ENCODE measurements around the gene TMEM30B. TPM values are rescaled to one million over a fixed set of nuclear protein-coding genes. Genes with fewer than 3 reads are reported as not detected.

The TMEM30B gene
- total and polyA plus RNA-seq, 12 donors, result 0.15 to 1.9 (median 0.60) TPM

DNA sequence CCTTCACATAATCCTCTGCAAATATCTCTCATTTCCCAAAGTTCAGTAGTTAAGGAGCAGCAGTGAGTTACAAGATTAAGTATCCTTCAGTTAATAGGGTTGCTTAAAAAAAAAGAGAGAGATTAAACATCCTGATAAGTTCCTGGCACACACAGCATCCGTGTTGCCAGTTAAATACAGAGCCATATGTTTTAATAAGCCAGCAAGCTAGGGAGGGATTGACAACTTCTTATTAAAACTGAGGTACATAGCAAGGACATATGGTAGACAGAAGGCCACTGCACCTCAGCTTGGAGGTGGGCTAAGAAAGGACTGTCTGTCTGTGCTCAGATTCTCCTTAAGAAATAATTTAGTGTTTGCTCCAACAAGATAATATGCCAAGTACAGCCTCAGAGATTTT, 9.6 kb upstream of the TMEM30B start:
- TF ChIP-seq, protein P1, sequence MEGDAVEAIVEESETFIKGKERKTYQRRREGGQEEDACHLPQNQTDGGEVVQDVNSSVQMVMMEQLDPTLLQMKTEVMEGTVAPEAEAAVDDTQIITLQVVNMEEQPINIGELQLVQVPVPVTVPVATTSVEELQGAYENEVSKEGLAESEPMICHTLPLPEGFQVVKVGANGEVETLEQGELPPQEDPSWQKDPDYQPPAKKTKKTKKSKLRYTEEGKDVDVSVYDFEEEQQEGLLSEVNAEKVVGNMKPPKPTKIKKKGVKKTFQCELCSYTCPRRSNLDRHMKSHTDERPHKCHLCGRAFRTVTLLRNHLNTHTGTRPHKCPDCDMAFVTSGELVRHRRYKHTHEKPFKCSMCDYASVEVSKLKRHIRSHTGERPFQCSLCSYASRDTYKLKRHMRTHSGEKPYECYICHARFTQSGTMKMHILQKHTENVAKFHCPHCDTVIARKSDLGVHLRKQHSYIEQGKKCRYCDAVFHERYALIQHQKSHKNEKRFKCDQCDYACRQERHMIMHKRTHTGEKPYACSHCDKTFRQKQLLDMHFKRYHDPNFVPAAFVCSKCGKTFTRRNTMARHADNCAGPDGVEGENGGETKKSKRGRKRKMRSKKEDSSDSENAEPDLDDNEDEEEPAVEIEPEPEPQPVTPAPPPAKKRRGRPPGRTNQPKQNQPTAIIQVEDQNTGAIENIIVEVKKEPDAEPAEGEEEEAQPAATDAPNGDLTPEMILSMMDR (IDR thresholded peaks at IDR 0.05), result no peak
- Histone ChIP-seq H3K4me1 (peaks cover 0 to 8% (median 5%) of the 10 kb centered on the region in 9 donors), H3K27ac (no peak overlapping the region), H3K9me3 (no peaks in the 10 kb centered on the region), H3K36me3 (no peaks in the 10 kb centered on the region), H3K27me3 (peaks cover 0 to 2% (median 0%) of the 10 kb centered on the region in 7 donors), H3K4me3 (no peak overlapping the region)
- WGBS, 2 donors, result 49 to 55% methylated on average over 1 of the region's 1 CpG
- no peak for ATAC-seq
- no peak for DNase-seq
- intact Hi-C loops (cut with DNase I), result loop anchor here in 6 of 10 donors (10.0 kb wide), 3 partner anchors 444 to 834 kb away; no protein-coding TSS in a partner anchor

DNA sequence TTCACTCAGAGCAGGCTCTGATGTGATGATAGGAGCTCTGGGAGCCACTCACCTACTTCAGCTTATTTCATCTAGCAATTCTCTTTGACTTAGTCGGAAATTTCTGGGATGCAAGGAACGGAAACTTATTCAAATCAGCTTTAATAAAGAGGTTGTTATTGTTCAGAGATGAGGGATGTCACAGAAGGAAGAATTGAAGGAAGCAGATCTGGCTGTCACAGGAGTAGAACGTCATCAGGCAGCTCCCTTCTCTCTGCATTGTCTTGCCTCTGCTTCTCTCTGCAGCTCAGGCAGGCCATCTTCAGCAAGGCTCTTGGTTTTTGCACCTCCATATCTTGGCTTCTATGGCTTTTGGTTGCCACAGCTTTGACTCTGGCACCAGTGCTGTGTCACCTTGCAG, 7.6 kb upstream of the TMEM30B start:
- peaks cover 0 to 13% (median 5%) of the 10 kb centered on the region in 9 donors for H3K4me1 ChIP-seq
- peaks cover 0 to 11% (median 0%) of the 10 kb centered on the region in 7 donors for H3K27me3 ChIP-seq
- intact Hi-C loops (cut with DNase I), result no loop called here
- TF ChIP-seq, protein P1 (IDR thresholded peaks at IDR 0.05), result no peak
- H3K9me3 ChIP-seq, result no peaks in the 10 kb centered on the region
- H3K36me3 ChIP-seq, result no peaks in the 10 kb centered on the region
- 59 to 67% methylated on average over 3 of the region's 3 CpGs for WGBS, 2 donors
- DNase-seq, result no peak
- no peak overlapping the region for H3K4me3 ChIP-seq
- no peak overlapping the region for H3K27ac ChIP-seq
- no peak for ATAC-seq

GRCh38 chr14:61288228-61288627, 7.1 kb upstream of the TMEM30B start:
- TF ChIP-seq, protein P1 (IDR thresholded peaks at IDR 0.05), result no peak
- intact Hi-C loops (cut with DNase I), result no loop called here
- WGBS, 2 donors, result 83 to 88% methylated on average over 4 of the region's 4 CpGs

GRCh38 chr14:61287196-61287595, 6.1 kb upstream of the TMEM30B start:
- peaks cover 0 to 13% (median 5%) of the 10 kb centered on the region in 9 donors for H3K4me1 ChIP-seq
- intact Hi-C loops (cut with DNase I), result loop anchor here in 1 of 10 donors (2.0 kb wide), 1 partner anchor 16 kb away; no protein-coding TSS in a partner anchor
- peaks cover 0 to 27% (median 0%) of the 10 kb centered on the region in 7 donors for H3K27me3 ChIP-seq
- WGBS, 2 donors, result 87 to 94% methylated on average over 7 of the region's 7 CpGs
- no peak for ATAC-seq
- H3K9me3 ChIP-seq, result no peaks in the 10 kb centered on the region
- no peak for DNase-seq
- no peak overlapping the region for H3K27ac ChIP-seq
- no peaks in the 10 kb centered on the region for H3K36me3 ChIP-seq
- no peak overlapping the region for H3K4me3 ChIP-seq
- TF ChIP-seq, protein P1 (IDR thresholded peaks at IDR 0.05), result no peak

More at GRCh38 chr14:61288228-61288627, 7.1 kb upstream of the TMEM30B start:
- no peak overlapping the region for H3K27ac ChIP-seq
- DNase-seq, result no peak
- no peaks in the 10 kb centered on the region for H3K36me3 ChIP-seq
- peaks cover 0 to 13% (median 5%) of the 10 kb centered on the region in 9 donors for H3K4me1 ChIP-seq
- no peak overlapping the region for H3K4me3 ChIP-seq
- no peak for ATAC-seq
- H3K27me3 ChIP-seq, result peaks cover 0 to 16% (median 0%) of the 10 kb centered on the region in 7 donors
- no peaks in the 10 kb centered on the region for H3K9me3 ChIP-seq
